Kidney (tissue), 14 donors: Measurements from ENCODE around the gene GRAMD1C. TPM values are rescaled to one million over a fixed set of nuclear protein-coding genes. Genes with fewer than 3 reads are reported as not detected.

Source experiments
- DNase-seq, 5 donors: peaks; one replicate each; pipeline ENCODE4 v3.0.0-alpha.2; 2013 to 2020
- FAIRE-seq: peaks from 2 replicates; lab custom pipeline; 2012; peaks lifted over from hg19 to GRCh38; lab: Jason Lieb, UNC
- H3K27ac ChIP-seq, 2 donors: one replicate each; pipeline ENCODE4 v1.7.0; 2013; ENCODE audit warnings: low read depth in 2 of 2, low read length in 2 of 2, inconsistent platforms in 1 of 2
- H3K27me3 ChIP-seq: one replicate; pipeline ENCODE4 v1.7.1; 2013; ENCODE audit warnings: low read length, inconsistent platforms; ENCODE audit not compliant: control insufficient read depth, insufficient read depth
- H3K36me3 ChIP-seq, 3 donors: one replicate each; pipeline versions ENCODE4 v1.7.0 to v1.7.1; 2013; ENCODE audit warnings: low read length in 3 of 3, control low read depth in 1 of 3, inconsistent platforms in 1 of 3; ENCODE audit not compliant: insufficient read depth in 3 of 3, control insufficient read depth in 2 of 3
- H3K4me1 ChIP-seq, 3 donors: one replicate each; pipeline versions ENCODE4 v1.7.0 to v1.7.1; 2013; ENCODE audit warnings: low read length in 3 of 3, inconsistent platforms in 1 of 3, low read depth in 1 of 3; ENCODE audit not compliant: control insufficient read depth in 2 of 3, insufficient read depth in 2 of 3
- H3K4me3 ChIP-seq, 3 donors: one replicate each; pipeline versions ENCODE4 v1.7.0 to v1.8.1; 2013; ENCODE audit warnings: low read length in 3 of 3, control low read depth in 1 of 3, inconsistent platforms in 1 of 3
- H3K9ac ChIP-seq, 3 donors: one replicate each; pipeline versions ENCODE4 v1.7.0 to v1.7.1; 2013; ENCODE audit warnings: low read length in 3 of 3, control low read depth in 1 of 3, inconsistent platforms in 1 of 3
- H3K9me3 ChIP-seq, 3 donors: one replicate each; pipeline versions ENCODE4 v1.7.0 to v1.7.1; 2013; ENCODE audit warnings: low read length in 3 of 3, control low read depth in 1 of 3, inconsistent platforms in 1 of 3; ENCODE audit not compliant: control insufficient read depth in 2 of 3, insufficient read depth in 1 of 3
- CTCF ChIP-seq: IDR thresholded peaks from 3 replicates; pipeline ENCODE4 v1.5.1; 2012; ENCODE audit warnings: mild to moderate bottlenecking, moderate library complexity, borderline replicate concordance; ENCODE audit not compliant: insufficient read depth; ENCODE audit errors: extremely low read depth
- intact Hi-C: fragments of 100-400 bp; cut with DNase I; formaldehyde crosslinking; loops from one replicate; pipeline ENCODE4 v1.11.1; 2022
- polyA plus RNA-seq: library from polyadenylated mRNA; stranded (reverse); fragments of 350-450 nt; fragmentation: Illumina TruSeq; extraction: RNeasy Lipid Tissue Mini Kit (QIAGEN cat#74804); gene quantifications from one replicate; pipeline ENCODE4 v1.2.3, GENCODE V29; 2014; ENCODE audit warnings: low read depth, low replicate concordance; ENCODE audit not compliant: insufficient read depth
- total RNA-seq: library from RNA; stranded (reverse); fragmentation: NEBNext Ultra II Directional; extraction: Animal tissue kit (Norgen Biotek cat#: 25700); gene quantifications from one replicate; pipeline ENCODE4 v1.2.1, GENCODE V29; 2021
- donor health status: control.
- donor health status: control.
- donor health status: control.
- donor health status: control.
- donor health status: control.
- donor health status: DM: yes; HTN: yes; CAD: no.
- donor health status: Normal renal cell carcinoma (clear cell type).

The GRAMD1C gene
- total and polyA plus RNA-seq, 2 donors from 2014 or later = 21.0 TPM

GRCh38 chr3:113812854-113813253, 25.7 kb upstream of the GRAMD1C start:
- TF ChIP-seq CTCF = no peak
- peaks cover 0 to 15% (median 11%) of the 10 kb centered on the region in 3 donors for H3K36me3 ChIP-seq
- DNase-seq = no peak
- no peaks in the 10 kb centered on the region for H3K9me3 ChIP-seq
- H3K27ac ChIP-seq = no peak overlapping the region
- H3K9ac ChIP-seq = no peak overlapping the region
- no peaks in the 10 kb centered on the region for H3K27me3 ChIP-seq
- H3K4me1 ChIP-seq = no peaks in the 10 kb centered on the region
- no peak for FAIRE-seq
- intact Hi-C loops = no loop called here
- no peak overlapping the region for H3K4me3 ChIP-seq

GRCh38 chr3:113819866-113820265, 18.7 kb upstream of the GRAMD1C start:
- intact Hi-C loops = no loop called here
- no peak for DNase-seq
- no peaks in the 10 kb centered on the region for H3K4me1 ChIP-seq
- no peak overlapping the region for H3K9ac ChIP-seq
- no peaks in the 10 kb centered on the region for H3K27me3 ChIP-seq
- H3K4me3 ChIP-seq = no peak overlapping the region
- FAIRE-seq = no peak
- no peaks in the 10 kb centered on the region for H3K36me3 ChIP-seq
- TF ChIP-seq CTCF = no peak
- no peaks in the 10 kb centered on the region for H3K9me3 ChIP-seq
- no peak overlapping the region for H3K27ac ChIP-seq

- Histone ChIP-seq H3K4me1 (no peaks in the 10 kb centered on the region), H3K9ac (no peak overlapping the region), H3K27me3 (no peaks in the 10 kb centered on the region), H3K4me3 (no peak overlapping the region), H3K9me3 (no peaks in the 10 kb centered on the region), H3K27ac (no peak overlapping the region), H3K36me3 (no peaks in the 10 kb centered on the region)
- FAIRE-seq (no peak), DNase-seq (no peak)
- no peak for TF ChIP-seq CTCF
- intact Hi-C loops = no loop called here
Observed at GRCh38 chr3:113825090-113825489, 13.5 kb upstream of the GRAMD1C start.

- intact Hi-C loops = no loop called here
- Histone ChIP-seq H3K36me3 (no peaks in the 10 kb centered on the region), H3K27ac (no peak overlapping the region), H3K4me1 (no peaks in the 10 kb centered on the region), H3K27me3 (no peaks in the 10 kb centered on the region), H3K9ac (no peak overlapping the region), H3K4me3 (no peak overlapping the region), H3K9me3 (no peaks in the 10 kb centered on the region)
- no peak for FAIRE-seq
- no peak for TF ChIP-seq CTCF
- no peak for DNase-seq
Observed at GRCh38 chr3:113828600-113828999, 10.0 kb upstream of the GRAMD1C start.
